GM19043 (cell line): Measurements from ENCODE around the gene LBR.
A peak's percentile ranks its signal among the peaks of the same experiment; 100 is the strongest.
"Not testable (repeated sequence)": the region's sequence is repeated elsewhere in the genome, so short reads cannot be mapped to it uniquely, and the experiment has no call there.

ENCODE experiments used
- ATAC-seq: cut with Tn5 transposase; IDR thresholded peaks from one replicate; pipeline ENCODE4 v1.9.1; 2021; ENCODE audit warnings: low read depth; ENCODE audit not compliant: unreplicated experiment

Gene LBR

DNA sequence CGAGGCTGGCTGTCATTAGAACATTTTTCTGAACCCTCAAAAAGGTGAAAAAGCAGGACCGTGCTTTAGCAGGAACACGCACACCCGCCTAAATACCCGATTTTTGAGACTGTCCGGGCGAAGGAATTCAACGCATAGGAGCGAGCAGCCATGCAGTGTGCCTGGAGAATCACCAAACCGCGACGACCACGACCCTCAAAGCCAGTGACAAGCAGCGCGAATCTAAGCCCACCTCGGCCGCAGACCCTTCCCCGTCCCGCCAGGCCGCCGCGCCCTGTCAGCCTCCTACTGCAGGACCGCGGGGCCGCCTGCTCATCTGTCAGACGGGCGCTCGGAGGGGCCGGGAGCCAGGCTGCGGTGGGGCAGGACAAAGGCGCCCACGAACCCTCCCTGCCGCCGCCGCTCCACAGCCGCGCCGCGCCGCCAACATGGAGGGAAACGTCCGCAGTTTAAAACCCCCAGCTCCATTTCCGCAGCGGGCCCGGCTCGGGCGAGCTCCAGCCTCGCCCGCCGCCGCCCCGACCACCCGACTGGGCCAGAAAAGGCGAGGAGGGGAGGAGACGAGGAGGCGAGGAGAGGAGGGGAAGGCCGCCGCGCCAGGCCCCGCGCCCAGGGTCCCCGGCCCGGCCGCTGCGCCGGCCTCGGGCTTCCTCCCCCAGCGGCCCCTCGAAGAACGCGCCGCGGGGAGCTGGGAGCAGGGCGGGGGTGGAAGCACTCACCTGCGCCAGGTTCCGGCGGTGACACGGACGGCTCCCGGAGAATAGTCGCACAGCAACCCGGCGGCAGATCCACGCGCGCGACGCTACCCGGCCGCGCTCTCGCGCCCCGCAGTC is at the start of gene LBR:
TSS of gene LBR (minus strand) at position 804 of the 833 bp plus-strand sequence. CDS start 3,963 bp downstream, outside the sequence.
- peak; percentile 8 for ATAC-seq

DNA sequence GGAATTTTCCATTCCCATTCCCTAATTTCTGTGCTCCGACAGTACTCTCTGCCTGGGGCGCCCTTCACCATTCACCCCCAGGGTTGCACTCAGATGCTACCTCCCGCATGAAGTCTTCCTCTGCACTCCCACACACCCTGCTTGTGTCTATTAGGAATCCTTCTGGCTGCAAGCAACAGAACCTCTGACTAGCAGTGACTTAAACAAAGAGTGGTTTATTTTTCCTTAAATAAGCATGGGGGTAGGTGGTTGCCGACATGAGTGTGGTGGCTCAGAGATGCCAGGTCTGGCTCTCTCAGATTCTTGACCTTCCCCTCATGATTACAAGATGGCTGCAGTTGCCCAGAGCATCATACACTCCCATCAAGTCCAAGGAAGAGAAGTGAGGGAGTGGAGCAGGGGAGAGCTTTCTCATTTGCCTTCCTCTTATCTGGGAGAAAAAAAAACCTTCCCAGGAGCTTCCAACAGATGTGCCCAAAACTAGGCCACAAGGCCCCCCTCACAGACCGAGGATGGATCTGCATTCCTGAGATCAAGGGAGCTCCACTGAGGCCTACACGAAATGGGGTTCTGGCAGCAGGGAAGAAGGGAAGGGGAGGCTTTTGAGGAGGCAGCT is 49.6 kb upstream of the LBR start:
- ATAC-seq: no peak

DNA sequence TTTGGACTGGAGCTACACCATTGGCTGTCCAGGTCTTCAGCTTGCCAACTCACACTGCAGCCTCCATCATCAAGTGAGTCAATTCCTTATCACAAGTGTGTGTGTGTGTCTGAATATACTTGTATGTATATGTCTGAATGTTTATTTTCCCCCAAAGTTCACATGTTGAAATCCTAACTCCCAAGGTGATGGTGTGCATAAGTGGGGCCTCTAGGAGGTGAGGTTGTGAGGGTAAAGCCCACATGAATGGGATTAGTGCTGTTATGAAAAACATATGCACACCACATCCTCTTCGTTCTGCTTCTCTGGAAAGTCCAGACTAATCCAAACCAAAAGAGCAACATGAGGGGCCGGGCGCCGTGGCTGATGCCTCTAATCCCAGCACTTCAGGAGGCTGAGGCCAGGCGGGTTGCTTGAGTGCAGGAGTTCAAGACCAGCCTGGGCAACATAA is 48.7 kb upstream of the LBR start:
- no peak for ATAC-seq

DNA sequence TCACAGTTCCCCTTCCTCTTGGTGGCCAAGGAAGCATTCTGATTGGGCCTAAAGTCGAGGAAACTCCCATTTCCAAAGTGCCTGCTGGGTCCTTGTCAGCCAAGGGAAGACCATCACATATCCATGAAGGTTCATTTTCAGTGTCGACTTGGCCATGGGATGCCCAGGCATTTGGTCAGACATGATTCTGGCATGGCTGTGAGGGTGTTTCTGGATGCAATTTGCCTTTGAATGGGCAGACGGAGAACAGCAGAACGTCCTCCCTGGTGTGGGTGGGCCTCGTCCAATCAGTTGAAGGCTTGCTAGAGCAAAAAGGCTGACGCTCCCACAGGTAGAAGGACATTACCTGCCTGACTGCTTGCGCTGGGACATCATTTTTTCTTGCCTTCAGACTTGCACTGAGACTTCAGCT is 48.3 kb upstream of the LBR start:
- ATAC-seq: no peak

DNA sequence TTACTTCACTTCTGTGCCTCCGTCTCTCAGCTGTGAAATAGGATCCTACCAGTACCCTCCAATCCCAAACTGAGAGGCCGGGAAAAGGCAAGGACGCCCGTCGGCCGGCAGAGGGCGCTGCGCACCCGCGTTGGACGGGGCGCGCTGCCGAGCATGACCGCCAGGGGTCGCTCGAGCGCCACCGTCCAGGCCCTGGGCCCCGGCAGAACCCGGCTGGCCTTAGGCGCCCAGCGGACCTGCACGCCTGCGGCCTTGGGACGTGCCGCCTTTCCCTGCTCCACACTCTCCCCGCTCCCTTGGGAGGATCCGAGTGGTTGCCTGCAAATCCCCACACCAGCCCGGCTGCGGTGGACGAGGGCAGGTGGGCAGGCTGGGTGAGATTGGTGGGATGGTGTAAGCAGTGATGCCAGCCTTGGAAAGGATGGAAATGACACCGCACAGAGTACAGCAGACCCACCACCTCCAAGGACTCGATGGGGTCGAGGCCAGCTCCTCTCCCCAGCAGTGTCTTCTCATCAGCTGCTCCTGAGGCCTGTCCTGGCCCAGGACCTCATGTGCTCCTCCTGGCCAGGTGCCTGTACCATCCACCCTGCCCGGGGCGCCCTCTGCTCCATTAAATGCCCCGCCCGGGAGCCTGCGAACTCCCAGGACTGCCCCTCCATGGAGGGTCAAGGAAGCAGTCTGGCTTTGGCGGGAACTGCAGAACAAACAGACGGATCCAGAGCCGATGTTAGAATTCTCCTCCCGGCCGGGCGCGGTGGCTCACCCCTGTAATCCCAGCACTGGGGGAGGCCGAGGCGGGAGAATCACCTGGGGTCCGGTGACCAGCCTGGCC is 47.4 kb upstream of the LBR start:
- peak; percentile 60 for ATAC-seq

DNA sequence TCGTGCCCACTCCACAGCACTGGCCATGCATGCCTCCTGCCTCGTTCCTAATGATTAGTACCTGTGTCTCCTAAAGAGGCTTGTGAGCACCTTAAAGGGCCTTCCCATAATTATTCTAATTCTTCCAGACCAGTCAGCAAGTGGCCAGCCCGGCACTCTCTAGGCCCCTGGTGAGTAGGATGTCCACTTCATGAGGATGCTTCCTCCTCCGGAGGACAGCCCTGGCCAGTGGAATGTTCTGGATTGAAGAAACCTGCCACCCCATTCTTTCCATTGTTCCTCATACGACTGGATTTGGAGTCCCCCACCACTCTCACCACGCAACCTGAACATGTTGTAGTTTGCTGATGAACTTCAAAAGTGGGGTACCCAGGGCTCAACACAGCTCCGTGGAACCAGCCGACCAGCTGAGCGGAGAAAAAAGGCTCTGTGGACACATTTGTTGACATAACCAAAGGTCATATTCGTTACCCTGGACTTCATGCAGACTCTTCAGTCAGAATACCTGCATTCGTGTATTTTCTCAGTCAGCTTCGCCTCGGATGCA is 46.7 kb upstream of the LBR start:
- no peak for ATAC-seq

DNA sequence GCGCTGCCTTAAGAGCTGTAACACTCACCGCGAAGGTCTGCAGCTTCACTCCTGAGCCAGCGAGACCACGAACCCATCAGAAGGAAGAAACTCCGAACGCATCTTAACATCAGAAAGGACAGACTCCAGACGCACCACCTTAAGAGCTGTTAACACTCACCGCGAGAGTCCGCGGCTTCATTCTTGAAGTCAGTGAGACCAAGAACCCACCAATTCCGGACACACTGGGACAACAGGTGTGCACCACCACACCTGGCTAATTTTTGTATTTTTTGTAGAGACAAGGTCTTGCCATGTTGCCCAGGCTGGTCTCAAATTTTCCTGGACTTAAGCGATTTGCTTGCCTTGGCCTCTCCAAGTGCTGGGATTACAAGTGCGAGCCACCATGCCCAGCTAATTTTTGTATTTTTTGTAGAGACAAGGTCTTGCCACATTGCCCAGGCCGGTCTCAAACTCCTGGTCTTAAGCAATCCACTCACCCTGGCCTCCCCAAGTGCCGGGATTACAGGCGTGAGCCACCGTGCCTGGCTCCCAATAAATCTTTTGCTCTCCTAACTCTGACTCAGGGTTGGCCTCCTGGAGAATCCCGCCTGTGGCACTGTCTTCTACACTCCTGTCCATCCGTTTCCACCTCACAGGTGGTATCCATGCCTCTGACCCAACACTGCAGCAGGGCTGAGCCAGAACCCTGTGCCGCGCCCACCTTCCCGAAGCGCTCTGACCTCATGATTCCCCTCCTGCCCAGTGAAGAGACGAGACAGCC is 46.0 kb upstream of the LBR start:
- ATAC-seq: not testable (repeated sequence)

DNA sequence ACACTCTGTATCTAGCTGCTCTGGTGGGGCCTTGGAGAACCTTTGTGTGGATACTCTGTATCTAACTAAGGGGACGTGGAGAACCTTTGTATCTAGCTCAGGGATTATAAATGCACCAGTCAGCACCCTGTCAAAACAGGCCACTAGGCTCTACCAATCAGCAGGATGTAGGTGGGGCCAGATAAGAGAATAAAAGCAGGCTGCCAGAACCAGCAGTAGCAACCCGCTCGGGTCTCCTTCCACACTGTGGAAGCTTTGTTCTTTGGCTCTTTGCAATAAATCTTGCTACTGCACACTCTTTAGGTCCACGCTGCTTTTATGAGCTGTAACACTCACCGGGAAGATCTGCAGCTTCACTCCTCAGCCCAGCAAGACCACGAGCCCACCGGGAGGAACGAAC is 45.4 kb upstream of the LBR start:
- ATAC-seq: not testable (repeated sequence)

DNA sequence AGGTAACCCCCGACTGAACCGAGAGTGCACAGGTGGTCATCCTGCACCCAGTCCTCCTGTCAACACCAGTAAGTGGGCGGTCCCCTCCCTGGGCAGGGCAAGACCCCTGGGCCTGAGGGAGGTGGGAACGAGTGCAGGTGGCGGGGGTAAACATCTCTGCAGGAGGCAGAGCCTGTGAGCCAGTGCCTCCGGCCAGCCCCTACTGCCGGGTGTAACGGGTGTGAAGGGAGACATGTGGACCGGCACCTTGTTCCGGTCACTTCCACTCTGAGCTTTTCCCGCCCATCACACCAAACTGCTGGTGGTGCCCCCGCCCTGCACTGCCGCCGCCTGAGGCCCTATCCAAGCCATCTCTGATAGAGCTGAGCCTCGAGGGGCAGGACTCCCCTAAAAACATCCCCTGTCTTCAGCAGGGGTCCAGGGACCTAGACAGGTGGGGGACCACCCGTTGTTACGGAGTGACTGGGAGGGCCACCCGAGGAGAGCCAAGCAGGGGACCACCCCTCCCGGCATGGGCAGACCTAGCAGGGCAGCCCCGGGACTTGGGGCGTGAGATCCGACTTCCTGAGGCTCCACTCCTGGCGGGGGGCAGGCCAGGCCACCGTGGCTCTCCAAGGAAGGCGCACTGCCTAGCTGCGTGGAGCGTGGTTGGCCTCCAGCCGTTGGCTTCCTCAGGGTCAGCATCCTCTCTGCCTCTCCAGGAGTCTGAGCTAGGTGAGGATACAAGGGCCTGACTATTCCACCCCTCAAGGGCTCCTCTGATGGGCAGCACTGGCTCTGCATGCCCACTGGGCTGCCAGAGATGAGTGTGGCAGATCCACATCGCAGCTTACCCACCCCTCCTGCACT is 43.8 kb upstream of the LBR start:
- ATAC-seq: no peak

DNA sequence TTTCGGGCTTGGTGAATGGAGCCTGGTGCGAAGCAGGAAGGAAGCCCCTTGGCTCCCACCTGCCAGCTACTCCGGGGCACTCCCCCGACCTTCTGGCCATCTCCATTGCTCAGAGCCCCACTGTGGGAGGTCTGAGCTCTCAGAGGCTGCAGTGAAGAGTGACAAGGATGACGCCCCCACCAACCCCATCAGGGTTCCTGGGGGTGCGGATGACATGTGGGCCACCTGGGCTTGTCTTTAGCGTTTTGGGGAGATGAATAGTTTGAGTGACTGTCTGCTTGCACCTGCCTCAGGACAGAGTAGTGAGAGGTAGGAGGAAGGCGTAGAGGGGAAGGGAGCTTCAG is 43.2 kb upstream of the LBR start:
- ATAC-seq: no peak

DNA sequence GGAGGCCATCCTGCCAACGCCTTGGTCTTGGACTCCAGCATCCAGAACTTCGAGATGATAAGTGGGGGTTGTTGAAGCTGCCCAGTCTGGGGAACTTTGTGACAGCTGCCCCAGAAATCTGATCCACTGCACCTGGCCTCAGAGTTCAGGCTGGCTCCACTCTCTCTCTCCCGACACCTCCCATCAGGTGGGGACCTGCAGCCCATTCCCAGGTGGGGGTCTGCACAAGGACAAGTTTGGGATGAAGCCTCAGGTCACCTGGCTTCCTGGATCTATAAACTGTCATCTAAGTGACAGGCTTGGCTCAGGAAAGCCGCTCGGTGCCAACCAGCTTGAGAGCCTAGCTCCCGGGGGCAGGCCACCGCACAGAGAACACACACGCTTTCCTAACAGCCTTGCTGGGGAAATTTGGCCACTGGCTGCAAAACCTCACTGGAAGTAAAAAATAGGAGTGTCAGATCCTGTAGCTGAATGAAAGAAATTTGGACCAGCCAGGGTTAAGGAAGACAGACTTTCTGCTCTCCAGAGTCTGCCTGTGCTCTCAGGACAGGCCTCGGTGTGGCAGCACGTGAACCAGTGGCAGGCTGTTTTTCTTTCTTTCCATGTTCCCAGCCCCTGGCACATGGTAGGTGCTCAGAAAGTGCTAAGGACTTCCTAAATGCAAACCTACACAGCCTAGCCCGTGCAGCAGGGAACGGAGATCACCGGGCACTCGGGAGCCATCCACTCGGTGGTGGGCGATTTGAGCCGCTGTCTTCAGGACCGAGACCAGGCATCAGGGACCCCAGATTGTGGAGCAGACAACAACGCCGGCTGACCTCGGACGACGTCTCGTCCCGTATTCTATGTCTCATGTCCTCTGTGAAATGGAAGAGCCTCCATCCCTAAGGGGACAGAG is 42.6 kb upstream of the LBR start:
- no peak for ATAC-seq

DNA sequence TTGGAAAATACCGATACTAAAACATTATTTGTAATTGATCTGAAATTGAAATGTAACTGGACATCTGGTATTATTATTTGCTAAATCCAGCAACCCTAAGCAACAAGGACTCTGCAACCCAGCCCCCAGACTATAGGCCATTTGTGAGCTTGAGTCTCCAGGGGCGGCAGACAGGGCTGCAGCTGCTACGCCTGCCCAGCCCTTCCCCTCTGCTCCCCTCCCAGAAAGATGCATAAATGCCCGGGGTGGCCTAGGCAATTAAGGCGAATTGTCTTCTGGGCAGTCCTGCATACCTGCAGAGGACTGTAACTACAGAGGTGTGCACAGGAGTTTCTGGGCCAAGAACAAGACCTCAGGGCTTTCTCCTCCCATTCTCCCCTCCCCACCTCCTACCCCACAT is 41.2 kb upstream of the LBR start:
- no peak for ATAC-seq

DNA sequence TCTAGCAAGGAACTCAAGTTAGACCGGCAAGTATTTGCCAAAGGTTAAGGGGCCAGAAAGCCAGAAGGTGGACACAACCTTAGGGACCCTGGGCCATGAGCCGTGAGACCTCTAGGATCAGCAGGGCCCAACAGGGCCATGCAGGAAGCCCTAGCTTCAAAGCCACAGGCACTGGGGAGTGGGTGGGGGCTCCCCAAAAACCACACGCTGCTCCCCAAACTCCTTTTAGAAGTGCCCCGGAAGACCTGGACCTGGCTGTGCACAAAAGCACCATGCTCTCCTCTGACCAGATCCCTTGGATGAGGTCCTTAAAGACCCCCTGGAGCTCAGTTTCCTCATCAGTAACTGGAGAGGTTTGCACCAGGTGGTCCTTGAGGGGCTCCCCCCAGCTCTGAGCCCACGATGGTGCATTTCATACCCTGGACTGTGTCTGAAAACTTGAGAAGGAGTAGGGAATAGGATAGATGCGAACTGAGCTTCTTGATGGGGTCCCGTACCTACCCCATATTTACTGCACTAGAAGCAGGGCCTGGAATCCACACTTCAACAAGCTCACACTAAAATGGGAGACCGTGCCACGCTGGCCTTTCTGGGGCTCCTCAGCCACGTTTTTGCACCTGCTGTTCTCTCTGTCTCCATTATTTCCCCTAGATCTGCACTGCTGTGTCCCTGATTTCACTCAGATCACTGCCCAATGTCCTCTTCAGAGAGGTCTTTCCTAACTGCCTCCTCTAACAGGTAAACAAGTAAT is 40.6 kb upstream of the LBR start:
- no peak for ATAC-seq

DNA sequence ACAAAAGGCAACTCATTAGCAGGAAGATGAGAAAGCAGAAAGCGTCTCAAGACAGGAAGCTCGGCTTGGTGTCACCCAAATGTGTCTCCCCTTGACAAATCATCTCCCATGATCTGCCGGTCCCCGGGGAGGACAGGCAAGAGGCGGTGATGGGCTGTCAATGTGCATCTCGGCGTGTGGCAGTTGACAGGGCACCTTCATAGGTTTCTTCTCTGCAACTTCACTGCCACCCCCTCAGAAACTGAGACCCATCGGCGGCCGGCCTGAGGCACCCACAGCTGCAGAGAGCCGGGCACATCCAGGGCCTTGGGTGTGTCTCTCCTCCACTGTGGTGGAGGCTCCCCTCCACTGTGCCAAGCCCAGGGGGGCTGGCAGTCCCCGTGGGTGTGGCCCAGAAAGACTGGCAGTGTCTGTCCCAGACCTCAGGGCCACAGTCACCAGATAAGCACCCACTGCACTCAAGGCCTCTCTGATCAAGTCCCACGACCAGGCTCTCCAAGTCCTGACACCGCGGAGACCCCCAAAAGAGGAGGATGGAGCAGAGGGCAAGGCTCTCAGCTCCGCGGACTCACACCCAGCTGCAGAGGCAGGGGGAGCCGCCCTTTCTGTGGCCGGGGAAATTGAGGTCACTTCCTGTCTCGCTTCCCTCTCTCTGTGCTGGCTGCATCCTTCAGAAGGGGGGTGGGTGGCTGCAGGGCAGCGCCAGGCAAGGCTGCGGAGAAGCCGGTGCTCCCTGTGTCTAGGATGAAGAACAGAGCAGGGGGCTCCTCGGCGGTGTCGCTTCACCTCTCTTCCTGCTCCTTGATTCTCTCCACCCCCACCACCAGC is 39.6 kb upstream of the LBR start:
- ATAC-seq: peak; percentile 95

DNA sequence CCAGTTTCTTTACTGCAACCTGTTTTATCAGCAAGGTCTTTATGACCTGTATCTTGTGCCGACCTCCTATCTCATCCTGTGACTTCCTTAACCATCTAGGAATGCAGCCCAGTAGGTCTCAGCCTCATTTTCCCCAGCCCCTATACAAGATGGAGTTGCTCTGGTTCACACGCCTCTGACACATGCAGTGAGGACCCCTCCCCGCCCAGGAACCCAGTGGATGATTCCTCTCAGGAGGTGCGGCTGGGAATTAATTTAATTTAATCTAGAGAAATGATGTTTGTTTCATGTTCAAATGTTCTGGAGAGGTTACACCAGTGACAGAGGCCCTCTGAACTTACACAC is 39.0 kb upstream of the LBR start:
- ATAC-seq: peak; percentile 1

DNA sequence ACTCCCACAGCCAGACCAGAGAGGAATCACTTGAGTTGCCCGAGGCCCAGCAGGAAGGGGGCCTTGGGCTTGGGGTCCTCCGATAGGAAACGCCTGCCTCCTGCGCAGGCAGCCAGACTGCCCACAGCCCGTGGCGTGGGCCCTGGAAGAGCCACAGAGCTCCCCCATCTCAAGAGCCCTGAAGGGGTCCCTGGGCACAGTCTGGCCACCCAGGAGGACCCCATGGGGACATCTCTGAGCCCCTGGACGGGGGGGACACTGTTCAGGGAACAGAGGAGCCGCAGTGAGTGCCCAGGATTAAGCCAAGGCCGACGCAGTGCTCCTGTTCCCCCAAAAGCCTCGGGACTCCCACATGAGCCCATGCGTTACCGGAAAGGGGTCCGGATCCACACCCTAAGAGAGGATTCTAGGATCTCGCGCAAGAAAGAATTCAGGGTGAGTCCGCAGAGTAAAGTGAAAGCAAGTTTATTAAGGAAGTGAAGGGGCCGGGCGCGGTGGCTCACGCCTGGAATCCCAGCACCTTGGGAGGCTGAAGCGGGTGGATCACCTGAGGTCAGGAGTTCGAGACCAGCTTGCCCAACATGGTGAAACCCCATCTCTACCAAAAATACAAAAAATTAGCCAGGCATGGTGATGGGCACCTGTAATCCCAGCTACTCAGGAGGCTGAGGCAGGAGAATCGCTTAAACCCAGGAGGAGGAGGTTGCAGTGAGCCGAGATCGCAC is 38.1 kb upstream of the LBR start:
- no peak for ATAC-seq
